GM20000 (cell line): Measurements from ENCODE around the gene MOCS1.
"Not testable (repeated sequence)": the region's sequence is repeated elsewhere in the genome, so short reads cannot be mapped to it uniquely, and the experiment has no call there.

Experiments
- DNase-seq: peaks from one replicate; pipeline ENCODE4 v3.0.0; 2012; ENCODE audit warnings: low spot score
- TF ChIP-seq, protein P1 (sequence below): IDR thresholded peaks from 2 replicates; pipeline ENCODE4 v1.5.1; 2012; ENCODE audit warnings: mild to moderate bottlenecking, control low read depth; ENCODE audit errors: extremely low read depth, missing control alignments

The MOCS1 gene

DNA sequence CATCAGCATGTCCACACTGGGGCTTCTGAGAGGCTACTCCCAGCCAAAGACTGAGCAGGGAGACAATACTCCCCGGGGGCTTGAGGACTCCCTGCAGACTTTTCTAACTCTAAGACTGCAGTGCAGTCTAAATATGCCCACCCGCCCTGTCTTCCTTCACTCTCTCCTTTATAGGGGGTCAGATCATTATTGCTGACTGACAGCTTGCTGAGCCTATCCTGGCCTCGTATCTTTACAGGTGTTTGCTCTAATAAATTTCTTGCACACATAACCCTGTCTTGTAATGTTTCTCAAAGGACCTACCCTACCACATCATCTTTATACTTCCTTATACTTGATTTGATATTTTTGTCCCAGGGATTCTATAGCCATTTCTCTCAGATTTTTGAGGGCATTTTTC lies 39.4 kb upstream of the MOCS1 start:
- TF ChIP-seq, protein P1, sequence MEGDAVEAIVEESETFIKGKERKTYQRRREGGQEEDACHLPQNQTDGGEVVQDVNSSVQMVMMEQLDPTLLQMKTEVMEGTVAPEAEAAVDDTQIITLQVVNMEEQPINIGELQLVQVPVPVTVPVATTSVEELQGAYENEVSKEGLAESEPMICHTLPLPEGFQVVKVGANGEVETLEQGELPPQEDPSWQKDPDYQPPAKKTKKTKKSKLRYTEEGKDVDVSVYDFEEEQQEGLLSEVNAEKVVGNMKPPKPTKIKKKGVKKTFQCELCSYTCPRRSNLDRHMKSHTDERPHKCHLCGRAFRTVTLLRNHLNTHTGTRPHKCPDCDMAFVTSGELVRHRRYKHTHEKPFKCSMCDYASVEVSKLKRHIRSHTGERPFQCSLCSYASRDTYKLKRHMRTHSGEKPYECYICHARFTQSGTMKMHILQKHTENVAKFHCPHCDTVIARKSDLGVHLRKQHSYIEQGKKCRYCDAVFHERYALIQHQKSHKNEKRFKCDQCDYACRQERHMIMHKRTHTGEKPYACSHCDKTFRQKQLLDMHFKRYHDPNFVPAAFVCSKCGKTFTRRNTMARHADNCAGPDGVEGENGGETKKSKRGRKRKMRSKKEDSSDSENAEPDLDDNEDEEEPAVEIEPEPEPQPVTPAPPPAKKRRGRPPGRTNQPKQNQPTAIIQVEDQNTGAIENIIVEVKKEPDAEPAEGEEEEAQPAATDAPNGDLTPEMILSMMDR, result no peak

DNA sequence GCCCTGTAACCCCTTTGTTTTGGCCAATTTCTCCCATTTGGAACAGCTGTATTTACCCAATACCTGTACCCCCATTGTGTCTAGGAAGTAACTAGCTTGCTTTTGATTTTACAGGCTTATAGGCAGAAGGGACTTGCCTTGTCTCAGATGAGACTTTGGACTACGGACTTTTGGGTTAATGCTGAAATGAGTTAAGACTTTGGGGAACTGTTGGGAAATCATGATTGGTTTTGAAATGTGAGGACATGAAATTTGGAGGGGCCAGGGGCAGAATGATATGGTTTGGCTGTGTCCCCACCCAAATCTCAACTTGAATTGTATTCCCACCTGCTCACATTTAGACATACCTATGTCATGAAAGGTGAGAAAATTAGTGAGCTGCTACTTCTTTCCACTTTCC lies 38.5 kb upstream of the MOCS1 start:
- DNase-seq, result not testable (repeated sequence)

More for the DNA sequence above, 39.4 kb upstream of the MOCS1 start:
- DNase-seq, result no peak

DNA sequence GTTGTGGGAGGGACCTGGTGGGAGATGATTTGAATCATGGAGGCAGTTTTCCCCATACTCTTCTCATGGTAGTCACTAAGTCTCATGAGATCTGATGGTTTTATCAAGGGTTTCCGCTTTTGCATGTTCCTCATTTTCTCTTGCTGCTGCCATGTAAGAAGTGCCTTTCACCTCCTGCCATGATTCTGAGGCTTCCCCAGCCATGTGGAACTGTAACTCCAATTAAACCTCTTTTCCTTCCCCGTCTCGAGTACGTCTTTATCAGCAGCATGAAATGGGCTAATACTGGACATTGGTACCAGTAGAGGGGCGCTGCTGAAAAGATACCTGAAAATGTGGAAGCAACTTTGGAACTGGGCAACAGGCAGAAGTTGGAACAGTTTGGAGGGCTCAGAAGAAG lies 36.9 kb upstream of the MOCS1 start:
- DNase-seq, result not testable (repeated sequence)

DNA sequence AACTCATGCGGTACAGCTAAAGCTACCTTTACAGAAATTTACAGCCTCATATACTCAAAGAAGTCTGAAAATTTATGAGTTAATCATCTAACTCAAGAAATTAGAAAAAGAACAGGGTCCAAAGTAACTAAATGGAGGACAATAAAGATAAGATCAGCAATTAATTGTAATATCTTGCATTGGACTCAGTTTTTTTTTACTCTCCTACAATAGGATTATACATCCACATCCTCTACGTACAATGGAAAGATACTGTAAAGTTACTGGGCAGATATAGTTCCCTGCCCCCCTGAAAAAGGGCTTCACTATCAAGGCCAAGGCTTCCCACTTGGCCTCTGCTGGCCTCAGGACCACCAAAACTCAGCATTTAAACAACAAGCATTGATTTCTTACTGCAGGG lies 31.5 kb upstream of the MOCS1 start:
- TF ChIP-seq, protein P1, result no peak
- no peak for DNase-seq

GRCh38 chr6:39964530-39964929 lies 30.3 kb upstream of the MOCS1 start:
- TF ChIP-seq, protein P1, result no peak
- DNase-seq, result no peak

DNA sequence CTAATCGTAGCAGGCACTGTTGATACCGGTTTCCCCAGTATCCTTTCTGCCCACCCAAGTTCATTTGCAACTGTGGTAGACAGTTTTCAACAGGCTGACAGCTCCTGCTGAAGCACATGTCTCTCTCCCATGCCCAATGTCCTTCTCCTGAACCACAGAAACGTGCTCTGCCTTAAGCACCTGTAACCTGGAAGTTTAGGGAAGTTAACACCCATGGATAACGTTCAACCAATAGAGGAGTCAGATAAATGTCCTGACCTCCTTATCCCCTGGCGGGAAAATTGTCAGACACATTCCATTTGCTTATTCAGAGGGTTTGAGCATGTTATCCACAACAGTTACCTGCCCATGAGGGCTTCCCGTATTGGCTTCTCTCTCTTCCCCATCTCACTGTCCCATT lies 29.8 kb upstream of the MOCS1 start:
- no peak for DNase-seq
- TF ChIP-seq, protein P1, result no peak

DNA sequence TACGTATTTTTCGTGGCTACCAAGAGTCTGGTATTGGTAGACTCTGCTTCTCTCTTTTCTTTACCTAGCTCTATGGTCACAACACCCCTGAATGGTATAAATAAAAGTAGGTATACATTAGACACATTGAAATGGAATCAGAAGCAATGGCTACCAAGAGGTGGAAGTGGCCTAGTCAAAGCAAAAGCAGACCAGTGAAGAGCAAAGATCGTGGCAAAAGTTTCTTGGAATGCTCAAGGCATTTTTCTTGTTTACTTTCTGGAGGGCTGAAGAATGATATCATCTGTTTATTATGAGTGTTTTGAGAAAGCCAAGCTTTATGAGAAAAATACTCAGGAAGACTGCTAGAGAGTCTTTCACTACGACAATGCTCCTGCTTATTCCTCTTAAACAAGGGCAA lies 28.6 kb upstream of the MOCS1 start:
- DNase-seq, result no peak

DNA sequence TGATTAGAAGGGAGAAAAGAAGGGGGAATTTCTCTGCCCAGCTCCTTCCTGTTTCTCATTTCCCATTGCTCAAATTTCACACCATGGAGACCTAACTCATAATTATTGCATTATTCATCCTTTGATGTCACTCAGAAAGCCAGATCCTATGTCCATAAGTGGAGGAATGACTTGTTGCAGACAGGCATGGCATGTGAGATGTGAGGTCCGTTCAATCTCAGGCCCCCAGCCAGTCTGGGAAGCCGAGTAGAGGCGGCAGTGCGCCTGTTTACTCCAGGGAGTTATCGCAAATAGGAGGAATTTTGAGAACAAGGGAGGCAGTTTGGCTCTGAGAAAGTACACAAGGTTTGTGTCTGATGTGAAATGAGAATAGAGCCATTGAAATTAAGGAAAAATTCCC lies 26.9 kb upstream of the MOCS1 start:
- TF ChIP-seq, protein P1, result no peak

More for the DNA sequence above, 28.6 kb upstream of the MOCS1 start:
- TF ChIP-seq, protein P1, result no peak

DNA sequence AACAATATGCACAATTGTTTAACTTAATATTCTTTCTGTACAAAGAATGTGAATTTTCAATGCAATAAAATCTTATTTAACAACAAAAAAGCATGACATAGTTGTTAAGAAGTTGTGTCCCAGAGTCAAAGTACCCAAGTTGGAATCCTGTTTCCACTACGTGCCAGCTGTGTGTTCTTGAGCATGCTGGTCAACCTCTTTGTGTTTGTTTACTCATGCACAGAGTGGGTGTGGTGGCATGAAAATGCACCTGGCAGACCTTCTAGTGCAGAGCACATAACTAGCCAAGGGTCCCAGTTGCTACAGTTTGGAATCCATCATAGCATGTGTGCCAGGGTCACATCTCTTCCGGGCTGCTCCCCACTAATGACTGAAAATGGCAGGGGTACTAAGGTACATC lies 24.7 kb upstream of the MOCS1 start:
- TF ChIP-seq, protein P1, result no peak
- DNase-seq, result no peak

More for the DNA sequence above, 26.9 kb upstream of the MOCS1 start:
- no peak for DNase-seq
